HG03342 (cell line): ENCODE data around the gene PAQR3.

Experiments used
- ATAC-seq: cut with Tn5 transposase; IDR thresholded peaks from one replicate; pipeline ENCODE4 v1.9.1; 2021; ENCODE audit warnings: mild to moderate bottlenecking, moderate library complexity; ENCODE audit not compliant: unreplicated experiment

The PAQR3 gene

GRCh38 chr4:78863254-78863869 is 75.9 kb downstream of the PAQR3 start:
- ATAC-seq, result peak; percentile 49

GRCh38 chr4:78862314-78862737 is 76.9 kb downstream of the PAQR3 start:
- ATAC-seq, result no peak
